H1 (cell line): Measurements from ENCODE around the gene ASS1.

Experiments
- BRCA1 ChIP-seq: IDR thresholded peaks from 2 replicates; pipeline ENCODE4 v1.6.1; 2012; ENCODE audit warnings: low read depth, low read length, improper control_type of control experiment
- CREB1 ChIP-seq: IDR thresholded peaks from 2 replicates; pipeline ENCODE4 v1.6.1; 2012; ENCODE audit warnings: inconsistent platforms
- CTCF ChIP-seq, 3 experiments: IDR thresholded peaks; 1 replicate in 2 of 3; 2 replicates in 1 of 3; pipeline versions ENCODE4 v1.5.1 to v1.6.1; 2011; ENCODE audit warnings: low read length in 3 of 3, mild to moderate bottlenecking in 3 of 3, inconsistent platforms in 2 of 3, low read depth in 1 of 3, moderate library complexity in 1 of 3; ENCODE audit not compliant: insufficient read depth in 1 of 3; ENCODE audit errors: control extremely low read depth in 1 of 3
- EGR1 ChIP-seq: IDR thresholded peaks from 2 replicates; pipeline ENCODE4 v1.6.1; 2011; ENCODE audit warnings: low read depth, low read length, borderline replicate concordance
- KDM1A ChIP-seq: fragments of 200-600, 300-600 bp; sonication (generic); IDR thresholded peaks from 2 replicates; pipeline ENCODE4 v1.7.1; 2016; ENCODE audit warnings: mild to moderate bottlenecking, low read length, borderline replicate concordance

- no peak for TF ChIP-seq EGR1
- no peak for TF ChIP-seq CTCF (IDR thresholded peaks at IDR 0.05; ENCODE audit: control extremely low read depth in 1 of 3, insufficient read depth in 1 of 3, low read depth in 1 of 3, low read length in 3 of 3)
- TF ChIP-seq KDM1A, result no peak
- TF ChIP-seq CREB1, result no peak
- no peak for TF ChIP-seq BRCA1
Measured at GRCh38 chr9:130468566-130468965, 23.8 kb downstream of the ASS1 start.
